Middle frontal gyrus (tissue), 1 donor: Measurements from ENCODE around the gene GP1BA.

Source experiments
- DNase-seq: peaks from one replicate; pipeline ENCODE4 v3.0.0-alpha.2; 2015; ENCODE audit warnings: low spot score; ENCODE audit errors: extremely low spot score

Gene GP1BA

GRCh38 chr17:4937553-4937952 lies 5.5 kb downstream of the GP1BA start:
- no peak for DNase-seq

- DNase-seq: no peak
Observed at GRCh38 chr17:4938069-4938491, 6.0 kb downstream of the GP1BA start.

GRCh38 chr17:4938688-4939545 lies 6.8 kb downstream of the GP1BA start:
- no peak for DNase-seq

GRCh38 chr17:4939546-4939795 lies 7.4 kb downstream of the GP1BA start:
- DNase-seq: no peak

- peak; percentile 99 for DNase-seq
Observed at GRCh38 chr17:4939796-4940554, 7.9 kb downstream of the GP1BA start, which contains the start of the genes RNF167 and SLC25A11. RNF167 (plus strand) TSS chr17:4940268; CDS start chr17:4940910, 642 bp downstream. SLC25A11 (minus strand) TSS chr17:4940046; CDS start chr17:4939910, 136 bp downstream.

GRCh38 chr17:4940555-4941318 lies 8.7 kb downstream of the GP1BA start:
- no peak for DNase-seq

- no peak for DNase-seq
Observed at GRCh38 chr17:4941319-4941610, 9.2 kb downstream of the GP1BA start.

- no peak for DNase-seq
Observed at GRCh38 chr17:4942760-4943508, 10.9 kb downstream of the GP1BA start.

- no peak for DNase-seq
Observed at GRCh38 chr17:4944163-4944553, 12.1 kb downstream of the GP1BA start.

GRCh38 chr17:4944554-4945175 lies 12.6 kb downstream of the GP1BA start:
- DNase-seq: no peak

- DNase-seq: no peak
Observed at GRCh38 chr17:4945176-4945943, 13.3 kb downstream of the GP1BA start.

GRCh38 chr17:4945944-4946280 lies 13.8 kb downstream of the GP1BA start:
- no peak for DNase-seq

- no peak for DNase-seq
Observed at GRCh38 chr17:4946312-4946976, 14.4 kb downstream of the GP1BA start.

- DNase-seq: no peak
Observed at GRCh38 chr17:4947010-4947410, 14.9 kb downstream of the GP1BA start.

- DNase-seq: no peak
Observed at GRCh38 chr17:4947411-4948165, 15.5 kb downstream of the GP1BA start.

GRCh38 chr17:4948166-4948930 lies 16.3 kb downstream of the GP1BA start, which contains the start of gene PFN1:
PFN1 (minus strand) TSS chr17:4948530; CDS start chr17:4948394, 136 bp downstream.
- DNase-seq: peak; percentile 58

GRCh38 chr17:4948931-4949320 lies 16.8 kb downstream of the GP1BA start:
- no peak for DNase-seq
